Caco-2 (cell line): ENCODE data around the gene MEIOSIN. TPM values are rescaled to one million over a fixed set of nuclear protein-coding genes. Genes with fewer than 3 reads are reported as not detected.

Experiments used
- BruUV-seq: library from RNA; stranded (reverse); fragments of 400-500 nt; replicated peaks from 2 replicates; lab custom pipeline; 2021; lab: Mats Ljungman, UMichigan
- CTCF ChIA-PET: fragments of 300-600 bp; sonication (Branson Sonifier 250); formaldehyde crosslinking; loops from one replicate; lab custom pipeline; 2022; ENCODE audit warnings: antibody characterized with exemption; lab: Charles Lee
- POLR2A ChIA-PET: fragments of 300-600 bp; sonication (Branson Sonifier 250); formaldehyde crosslinking; loops from one replicate; lab custom pipeline; 2022; ENCODE audit warnings: antibody characterized with exemption; lab: Charles Lee
- DNase-seq, 2 experiments: peaks; one replicate each; pipeline versions ENCODE4 v3.0.0 to v3.0.0-alpha.2; 2020 to 2022
- H3K27me3 ChIP-seq: replicated peaks from 2 replicates; pipeline ENCODE4 v1.6.0; 2011; ENCODE audit warnings: low read length; ENCODE audit not compliant: control insufficient read depth, insufficient read depth
- H3K36me3 ChIP-seq: 2 replicates; pipeline ENCODE4 v1.5.1; 2011; ENCODE audit warnings: low read length; ENCODE audit not compliant: control insufficient read depth, insufficient read depth
- H3K4me1 ChIP-seq: fragments of 250-450 bp; sonication (Bioruptor Pico); 2 replicates; pipeline ENCODE4 v1.5.1; 2020; ENCODE audit warnings: mild to moderate bottlenecking
- H3K4me3 ChIP-seq: 2 replicates; pipeline ENCODE4 v1.5.1; 2011; ENCODE audit warnings: low read depth, mild to moderate bottlenecking, control low read depth, low read length
- H3K9me3 ChIP-seq: fragments of 250-450 bp; sonication (Bioruptor Pico); 2 replicates; pipeline ENCODE4 v1.5.1; 2020; ENCODE audit warnings: mild to moderate bottlenecking, moderate library complexity
- H3K27ac Mint-ChIP-seq: one replicate; pipeline ENCODE4 v1.8.0; 2022; ENCODE audit warnings: mixed read lengths; ENCODE audit not compliant: unreplicated experiment
- H3K27me3 Mint-ChIP-seq: one replicate; pipeline ENCODE4 v1.8.0; 2022; ENCODE audit warnings: mixed read lengths; ENCODE audit not compliant: insufficient read depth, unreplicated experiment
- H3K36me3 Mint-ChIP-seq: one replicate; pipeline ENCODE4 v1.8.0; 2022; ENCODE audit warnings: mild to moderate bottlenecking, mixed read lengths; ENCODE audit not compliant: insufficient read depth, unreplicated experiment
- H3K4me1 Mint-ChIP-seq: one replicate; pipeline ENCODE4 v1.8.0; 2022; ENCODE audit warnings: low read depth, mixed read lengths; ENCODE audit not compliant: unreplicated experiment
- H3K4me3 Mint-ChIP-seq: one replicate; pipeline ENCODE4 v1.8.0; 2022; ENCODE audit warnings: mild to moderate bottlenecking, moderate library complexity, mixed read lengths; ENCODE audit not compliant: unreplicated experiment
- H3K9me3 Mint-ChIP-seq: one replicate; pipeline ENCODE4 v1.8.0; 2022; ENCODE audit warnings: mixed read lengths; ENCODE audit not compliant: unreplicated experiment
- CTCF ChIP-seq, 2 experiments: fragments of 200-600 bp in 1 of 2; IDR thresholded peaks; 1 replicate in 1 of 2; 2 replicates in 1 of 2; pipeline versions ENCODE4 v1.5.1 to v1.8.0; 2011 to 2022; ENCODE audit warnings: antibody characterized with exemption in 1 of 2, control low read depth in 1 of 2, inconsistent platforms in 1 of 2, low read depth in 1 of 2, low read length in 1 of 2, mild to moderate bottlenecking in 1 of 2, moderate library complexity in 1 of 2; ENCODE audit not compliant: insufficient read depth in 1 of 2, severe bottlenecking in 1 of 2, unreplicated experiment in 1 of 2
- intact Hi-C: fragments of 100-400 bp; cut with micrococcal nuclease; formaldehyde crosslinking; loops from one replicate; pipeline ENCODE4 v1.10.0; 2022; ENCODE audit not compliant: unreplicated experiment
- total RNA-seq: library from RNA; stranded (reverse); gene quantifications from 2 replicates; pipeline ENCODE4 v1.2.3, GENCODE V29; 2022

MEIOSIN gene
- total RNA-seq, 1 experiment from 2014 or later, result not detected

- DNase-seq, result no peak
- TF ChIP-seq CTCF (IDR thresholded peaks at IDR 0.05; ENCODE audit: insufficient read depth in 1 of 2, low read depth in 1 of 2, low read length in 1 of 2, severe bottlenecking in 1 of 2, unreplicated experiment in 1 of 2), result no peak
- Mint-ChIP-seq H3K9me3 (no peaks in the 10 kb centered on the region), H3K27me3 (no peaks in the 10 kb centered on the region), H3K4me3 (no peak overlapping the region), H3K27ac (no peak overlapping the region), H3K4me1 (peaks cover 9% of the 10 kb centered on the region), H3K36me3 (peaks cover 64% of the 10 kb centered on the region)
- no TSS peak for BruUV-seq
- H3K27me3 ChIP-seq, result no peaks in the 10 kb centered on the region
- no peak overlapping the region for H3K4me3 ChIP-seq
- intact Hi-C loops, result no loop called here
- POLR2A ChIA-PET, result no interaction called here
- peaks cover 7% of the 10 kb centered on the region; the same call in 1 of the 2 replicates for H3K4me1 ChIP-seq
- H3K36me3 ChIP-seq, result 0 out of 2 replicates have a peak, but pooled peaks cover 3% of the 10 kb centered on the region
- no peaks in the 10 kb centered on the region for H3K9me3 ChIP-seq
- CTCF ChIA-PET, result no interaction called here
Measured at GRCh38 chr19:45711851-45712698, 21.2 kb upstream of the MEIOSIN start.

- no peak for DNase-seq
- CTCF ChIA-PET, result no interaction called here
- Histone ChIP-seq H3K9me3 (no peaks in the 10 kb centered on the region), H3K4me1 (peaks cover 7% of the 10 kb centered on the region; the same call in 1 of the 2 replicates), H3K27me3 (no peaks in the 10 kb centered on the region), H3K4me3 (no peak overlapping the region), H3K36me3 (0 out of 2 replicates have a peak, but pooled peaks cover 3% of the 10 kb centered on the region)
- intact Hi-C loops, result no loop called here
- Mint-ChIP-seq H3K4me3 (no peak overlapping the region), H3K36me3 (peaks cover 70% of the 10 kb centered on the region), H3K4me1 (peaks cover 9% of the 10 kb centered on the region), H3K9me3 (no peaks in the 10 kb centered on the region), H3K27me3 (no peaks in the 10 kb centered on the region), H3K27ac (no peak overlapping the region)
- POLR2A ChIA-PET, result no interaction called here
- BruUV-seq, result no TSS peak
- no peak for TF ChIP-seq CTCF (IDR thresholded peaks at IDR 0.05; ENCODE audit: insufficient read depth in 1 of 2, low read depth in 1 of 2, low read length in 1 of 2, severe bottlenecking in 1 of 2, unreplicated experiment in 1 of 2)
Measured at GRCh38 chr19:45712699-45713067, 20.6 kb upstream of the MEIOSIN start.

GRCh38 chr19:45713141-45713540 is 20.1 kb upstream of the MEIOSIN start:
- Histone ChIP-seq H3K4me1 (peaks cover 10% of the 10 kb centered on the region), H3K9me3 (no peaks in the 10 kb centered on the region), H3K27me3 (no peaks in the 10 kb centered on the region), H3K4me3 (no peak overlapping the region), H3K36me3 (0 out of 2 replicates have a peak, but pooled peaks cover 3% of the 10 kb centered on the region)
- DNase-seq, result no peak
- Mint-ChIP-seq H3K27me3 (no peaks in the 10 kb centered on the region), H3K4me1 (peaks cover 11% of the 10 kb centered on the region), H3K4me3 (no peak overlapping the region), H3K9me3 (no peaks in the 10 kb centered on the region), H3K36me3 (peaks cover 72% of the 10 kb centered on the region), H3K27ac (no peak overlapping the region)
- ChIA-PET POLR2A (no interaction called here), CTCF (no interaction called here)
- BruUV-seq, result no TSS peak
- TF ChIP-seq CTCF (IDR thresholded peaks at IDR 0.05; ENCODE audit: insufficient read depth in 1 of 2, low read depth in 1 of 2, low read length in 1 of 2, severe bottlenecking in 1 of 2, unreplicated experiment in 1 of 2), result no peak
- intact Hi-C loops, result no loop called here
